ENCODE data around the gene PIGR. TPM values are rescaled to one million over a fixed set of nuclear protein-coding genes. Genes with fewer than 3 reads are reported as not detected.

The PIGR gene
- total and polyA plus RNA-seq, 9 of the 15 experiments (the other 6 are each of a cell fraction or from before 2014, with no cell fraction given), result 0.01 to 1.5 (median 0.03) TPM; not detected in 4

DNA sequence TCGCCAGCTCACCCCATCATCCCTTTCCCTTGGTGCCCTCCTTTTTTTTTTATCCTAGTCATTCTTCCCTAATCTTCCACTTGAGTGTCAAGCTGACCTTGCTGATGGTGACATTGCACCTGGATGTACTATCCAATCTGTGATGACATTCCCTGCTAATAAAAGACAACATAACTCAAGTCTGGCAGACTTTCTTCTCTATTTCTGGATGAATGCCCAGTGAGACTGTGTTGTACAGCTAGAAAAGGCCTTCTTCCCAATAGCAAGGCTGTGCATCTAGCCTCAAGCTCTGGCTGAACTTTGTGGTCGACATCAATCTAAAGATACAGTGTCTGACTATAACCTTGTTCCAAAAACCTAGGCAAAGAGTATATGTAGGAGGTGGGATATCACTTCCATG lies 42.6 kb downstream of the PIGR start:
- DNase-seq (ENCODE audit: extremely low read depth in 1 of 4, low spot score in 3 of 4) (no peak), FAIRE-seq (no peak), ATAC-seq (no peak)
- no peaks in the 10 kb centered on the region for H4K20me1 ChIP-seq (replicated peaks; ENCODE audit: control insufficient read depth, insufficient read depth, low read length)
- peaks cover 4 to 7% of the 10 kb centered on the region in 2 experiments; a peak in 3 of 5 replicates for H3K4me1 ChIP-seq (replicated peaks in 1 of 2; ENCODE audit: control insufficient read depth in 2 of 2, insufficient read depth in 2 of 2, low read length in 2 of 2)
- no peak overlapping the region for H3K4me2 ChIP-seq (ENCODE audit: insufficient read depth, low read length)
- H3K9me1 ChIP-seq (ENCODE audit: control insufficient read depth, insufficient read depth, low read length), result no peaks in the 10 kb centered on the region
- H3K9ac ChIP-seq (ENCODE audit: insufficient read depth in 1 of 2, low read depth in 2 of 2, low read length in 2 of 2), result no peak overlapping the region
- POLR2A ChIA-PET, result no interaction called here
- no peaks in the 10 kb centered on the region for H3K79me2 ChIP-seq (ENCODE audit: control insufficient read depth, insufficient read depth, low read length)
- no peak overlapping the region for H3K4me3 ChIP-seq
- no peak overlapping the region for H2AFZ ChIP-seq (ENCODE audit: low read depth, low read length)
- WGBS (ENCODE audit: insufficient coverage, low coverage, missing lambda C conversion rate), result 0% methylated on average over 2 of the region's 2 CpGs
- no peaks in the 10 kb centered on the region for H3K36me3 ChIP-seq (ENCODE audit: control insufficient read depth, insufficient read depth, low read length)
- BruUV-seq (replicated peaks), result no TSS peak
- CTCF ChIA-PET (ENCODE audit: low intra/inter-chr PET ratio), result no interaction called here
- H3K27ac ChIP-seq (ENCODE audit: extremely low read depth, low read depth, low read length), result no peak overlapping the region
- no peaks in the 10 kb centered on the region for H3K9me3 ChIP-seq (replicated peaks; ENCODE audit: control insufficient read depth, insufficient read depth, low read depth, low read length)
- in situ Hi-C loops (cut with MboI), result loop anchor here (25.0 kb wide), 1 partner anchor 291 kb away; the partner anchor contains the start of gene EIF2D
- intact Hi-C loops (cut with micrococcal nuclease), result no loop called here
- peaks cover 13 to 51% of the 10 kb centered on the region in 2 experiments for H3K27me3 ChIP-seq (ENCODE audit: control insufficient read depth in 2 of 2, insufficient read depth in 2 of 2, low read length in 2 of 2)
- TF ChIP-seq ZNF436 (CRISPR knock-in tag; IDR thresholded peaks at IDR 0.05) (no peak), CBX8 (IDR thresholded peaks at IDR 0.05; ENCODE audit: borderline replicate concordance, extremely low read depth, low read depth, low read length, poor library complexity, severe bottlenecking) (no peak), KDM4B (IDR thresholded peaks at IDR 0.05; ENCODE audit: borderline replicate concordance in 2 of 2, low read depth in 1 of 2) (no peak), ZBTB1 (CRISPR knock-in tag; IDR thresholded peaks at IDR 0.05; ENCODE audit: borderline replicate concordance, low read depth) (no peak), HDAC8 (tag; IDR thresholded peaks at IDR 0.05) (no peak), ZNF644 (tag; IDR thresholded peaks at IDR 0.05; ENCODE audit: low read depth) (no peak), LEF1 (IDR thresholded peaks at IDR 0.05) (no peak), NFXL1 (CRISPR knock-in tag; IDR thresholded peaks at IDR 0.05) (no peak), CHCHD3 (CRISPR knock-in tag; IDR thresholded peaks at IDR 0.05) (no peak), L3MBTL2 (IDR thresholded peaks at IDR 0.05) (no peak), HDGF (IDR thresholded peaks at IDR 0.05) (no peak), RBM39 (optimal IDR thresholded peaks at IDR 0.05; ENCODE audit: low read depth, low read length) (no peak), SRSF7 (optimal IDR thresholded peaks at IDR 0.05; ENCODE audit: low read depth, low read length) (no peak), NR3C1 (CRISPR knock-in tag; IDR thresholded peaks at IDR 0.05) (no peak), MED1 (CRISPR knock-in tag; IDR thresholded peaks at IDR 0.05; ENCODE audit: borderline replicate concordance) (no peak), ZNF586 (CRISPR knock-in tag; conservative IDR thresholded peaks at IDR 0.05) (no peak)
- TF ChIP-seq, protein P1, sequence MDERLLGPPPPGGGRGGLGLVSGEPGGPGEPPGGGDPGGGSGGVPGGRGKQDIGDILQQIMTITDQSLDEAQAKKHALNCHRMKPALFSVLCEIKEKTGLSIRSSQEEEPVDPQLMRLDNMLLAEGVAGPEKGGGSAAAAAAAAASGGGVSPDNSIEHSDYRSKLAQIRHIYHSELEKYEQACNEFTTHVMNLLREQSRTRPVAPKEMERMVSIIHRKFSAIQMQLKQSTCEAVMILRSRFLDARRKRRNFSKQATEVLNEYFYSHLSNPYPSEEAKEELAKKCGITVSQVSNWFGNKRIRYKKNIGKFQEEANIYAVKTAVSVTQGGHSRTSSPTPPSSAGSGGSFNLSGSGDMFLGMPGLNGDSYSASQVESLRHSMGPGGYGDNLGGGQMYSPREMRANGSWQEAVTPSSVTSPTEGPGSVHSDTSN (CRISPR knock-in tag; IDR thresholded peaks at IDR 0.05; ENCODE audit: low read depth), result no peak
- TF ChIP-seq, protein P1 (tag; conservative IDR thresholded peaks at IDR 0.05; ENCODE audit: low read depth), result no peak
